Measurements from ENCODE around the gene INAFM2. TPM values are rescaled to one million over a fixed set of nuclear protein-coding genes. Genes with fewer than 3 reads are reported as not detected.

The INAFM2 gene
- total RNA-seq, 1 experiment from 2014 or later, result 8.8 TPM

DNA sequence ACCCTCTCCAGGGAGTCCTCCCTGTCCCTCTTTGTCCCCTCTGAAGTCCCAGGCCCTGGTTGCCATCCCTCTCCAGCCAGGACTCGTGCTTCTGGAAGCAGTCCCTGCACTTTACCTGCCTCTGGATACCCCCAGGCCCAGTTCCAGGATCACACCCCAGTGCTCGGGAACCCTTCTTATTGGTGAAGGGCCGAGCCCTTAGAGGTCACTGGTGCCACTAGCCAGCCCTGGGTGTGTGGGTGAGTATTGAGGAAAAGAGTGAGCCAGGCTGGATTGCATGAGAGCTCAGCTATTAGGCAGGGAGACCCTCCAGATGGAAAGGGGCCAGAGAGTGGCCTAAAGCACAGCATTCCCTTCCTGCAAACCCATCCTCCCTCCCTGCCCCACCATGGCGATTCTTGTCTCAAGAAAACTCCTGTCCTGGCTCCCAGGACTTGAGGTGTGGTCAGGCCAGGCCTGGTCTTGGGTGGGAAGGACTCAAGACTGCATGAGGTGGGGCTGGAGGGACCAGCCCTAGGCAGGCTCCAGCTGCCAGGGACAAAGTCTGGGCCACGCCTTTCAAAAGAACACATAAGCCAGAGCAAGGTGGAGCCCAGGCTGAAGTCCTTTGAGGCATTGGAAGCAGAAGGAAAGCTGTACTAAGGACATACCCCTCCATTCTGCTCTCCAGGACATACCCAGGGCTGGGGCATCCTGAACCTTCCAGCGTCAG is 22.5 kb downstream of the INAFM2 start:
- H3K27ac ChIP-seq (ENCODE audit: low read depth, low read length), result no peak overlapping the region
- TF ChIP-seq SIN3A (IDR thresholded peaks at IDR 0.05; ENCODE audit: low read depth), result no peak
- no peak for TF ChIP-seq CBX3 (IDR thresholded peaks at IDR 0.05; ENCODE audit: low read depth)
- no peak for TF ChIP-seq ZNF274 (IDR thresholded peaks at IDR 0.05; ENCODE audit: low read depth, low read length)
- no peak for TF ChIP-seq SRF (IDR thresholded peaks at IDR 0.05; ENCODE audit: low read depth)
- no peak for TF ChIP-seq POLR2AphosphoS5 (IDR thresholded peaks at IDR 0.05; ENCODE audit: low read depth, low read length)
- TF ChIP-seq, protein P1, sequence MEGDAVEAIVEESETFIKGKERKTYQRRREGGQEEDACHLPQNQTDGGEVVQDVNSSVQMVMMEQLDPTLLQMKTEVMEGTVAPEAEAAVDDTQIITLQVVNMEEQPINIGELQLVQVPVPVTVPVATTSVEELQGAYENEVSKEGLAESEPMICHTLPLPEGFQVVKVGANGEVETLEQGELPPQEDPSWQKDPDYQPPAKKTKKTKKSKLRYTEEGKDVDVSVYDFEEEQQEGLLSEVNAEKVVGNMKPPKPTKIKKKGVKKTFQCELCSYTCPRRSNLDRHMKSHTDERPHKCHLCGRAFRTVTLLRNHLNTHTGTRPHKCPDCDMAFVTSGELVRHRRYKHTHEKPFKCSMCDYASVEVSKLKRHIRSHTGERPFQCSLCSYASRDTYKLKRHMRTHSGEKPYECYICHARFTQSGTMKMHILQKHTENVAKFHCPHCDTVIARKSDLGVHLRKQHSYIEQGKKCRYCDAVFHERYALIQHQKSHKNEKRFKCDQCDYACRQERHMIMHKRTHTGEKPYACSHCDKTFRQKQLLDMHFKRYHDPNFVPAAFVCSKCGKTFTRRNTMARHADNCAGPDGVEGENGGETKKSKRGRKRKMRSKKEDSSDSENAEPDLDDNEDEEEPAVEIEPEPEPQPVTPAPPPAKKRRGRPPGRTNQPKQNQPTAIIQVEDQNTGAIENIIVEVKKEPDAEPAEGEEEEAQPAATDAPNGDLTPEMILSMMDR (IDR thresholded peaks at IDR 0.05 in 2 of 3, conservative IDR thresholded peaks at IDR 0.05 in 1 of 3; ENCODE audit: borderline replicate concordance in 1 of 3, insufficient read depth in 1 of 3, low read depth in 2 of 3, low read length in 2 of 3), result no peak
- TF ChIP-seq EZH2phosphoT487 (IDR thresholded peaks at IDR 0.05; ENCODE audit: borderline replicate concordance), result no peak
- no peak for TF ChIP-seq EGR1 (IDR thresholded peaks at IDR 0.05; ENCODE audit: low read depth)
- TF ChIP-seq ELF1 (IDR thresholded peaks at IDR 0.05; ENCODE audit: borderline replicate concordance, low read depth), result no peak
- TF ChIP-seq, protein P2, sequence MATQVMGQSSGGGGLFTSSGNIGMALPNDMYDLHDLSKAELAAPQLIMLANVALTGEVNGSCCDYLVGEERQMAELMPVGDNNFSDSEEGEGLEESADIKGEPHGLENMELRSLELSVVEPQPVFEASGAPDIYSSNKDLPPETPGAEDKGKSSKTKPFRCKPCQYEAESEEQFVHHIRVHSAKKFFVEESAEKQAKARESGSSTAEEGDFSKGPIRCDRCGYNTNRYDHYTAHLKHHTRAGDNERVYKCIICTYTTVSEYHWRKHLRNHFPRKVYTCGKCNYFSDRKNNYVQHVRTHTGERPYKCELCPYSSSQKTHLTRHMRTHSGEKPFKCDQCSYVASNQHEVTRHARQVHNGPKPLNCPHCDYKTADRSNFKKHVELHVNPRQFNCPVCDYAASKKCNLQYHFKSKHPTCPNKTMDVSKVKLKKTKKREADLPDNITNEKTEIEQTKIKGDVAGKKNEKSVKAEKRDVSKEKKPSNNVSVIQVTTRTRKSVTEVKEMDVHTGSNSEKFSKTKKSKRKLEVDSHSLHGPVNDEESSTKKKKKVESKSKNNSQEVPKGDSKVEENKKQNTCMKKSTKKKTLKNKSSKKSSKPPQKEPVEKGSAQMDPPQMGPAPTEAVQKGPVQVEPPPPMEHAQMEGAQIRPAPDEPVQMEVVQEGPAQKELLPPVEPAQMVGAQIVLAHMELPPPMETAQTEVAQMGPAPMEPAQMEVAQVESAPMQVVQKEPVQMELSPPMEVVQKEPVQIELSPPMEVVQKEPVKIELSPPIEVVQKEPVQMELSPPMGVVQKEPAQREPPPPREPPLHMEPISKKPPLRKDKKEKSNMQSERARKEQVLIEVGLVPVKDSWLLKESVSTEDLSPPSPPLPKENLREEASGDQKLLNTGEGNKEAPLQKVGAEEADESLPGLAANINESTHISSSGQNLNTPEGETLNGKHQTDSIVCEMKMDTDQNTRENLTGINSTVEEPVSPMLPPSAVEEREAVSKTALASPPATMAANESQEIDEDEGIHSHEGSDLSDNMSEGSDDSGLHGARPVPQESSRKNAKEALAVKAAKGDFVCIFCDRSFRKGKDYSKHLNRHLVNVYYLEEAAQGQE (IDR thresholded peaks at IDR 0.05; ENCODE audit: low read depth), result no peak
- H3K4me2 ChIP-seq (ENCODE audit: low read length), result no peak overlapping the region
- no peaks in the 10 kb centered on the region for H3K9me2 ChIP-seq (ENCODE audit: insufficient read depth)
- no peaks in the 10 kb centered on the region for H3K79me2 ChIP-seq (ENCODE audit: insufficient read depth, low read length)
- ChIA-PET POLR2A (no interaction called here), CTCF (no interaction called here), RAD21 (ENCODE audit: low non-redundant PET in 1 of 2, low total read pairs in 2 of 2, uncharacterized antibody in 2 of 2, unreplicated experiment in 2 of 2) (interaction anchor here in 1 of 2 experiments (0.6 kb wide), 1 partner anchor 33 kb away, joined by 4 read pairs; no protein-coding TSS in a partner anchor)
- no peaks in the 10 kb centered on the region for H4K20me1 ChIP-seq (ENCODE audit: insufficient read depth)
- H3K9me3 ChIP-seq (ENCODE audit: control insufficient read depth in 1 of 2, insufficient read depth in 1 of 2, low read depth in 1 of 2, low read length in 2 of 2), result no peaks in the 10 kb centered on the region
- no peaks in the 10 kb centered on the region for H3K36me3 ChIP-seq (ENCODE audit: control insufficient read depth in 1 of 2, insufficient read depth in 2 of 2, low read length in 2 of 2)
- H3K9ac ChIP-seq (ENCODE audit: low read length), result no peak overlapping the region
- H2AFZ ChIP-seq (ENCODE audit: low read depth, low read length, poor library complexity, severe bottlenecking), result no peak overlapping the region
- no TSS peak for BruUV-seq (replicated peaks)
- DNase-seq (ENCODE audit: low read depth, low spot score), result no peak
- no peak for ATAC-seq
- intact Hi-C loops (cut with micrococcal nuclease), result loop anchor here (10.0 kb wide), 1 partner anchor 159 kb away; no protein-coding TSS in a partner anchor
- peaks cover 10 to 58% of the 10 kb centered on the region in 2 experiments for H3K4me1 ChIP-seq (ENCODE audit: control insufficient read depth in 1 of 2, insufficient read depth in 2 of 2, low read length in 2 of 2)
- no peaks in the 10 kb centered on the region for H3K27me3 ChIP-seq (ENCODE audit: insufficient read depth, low read length)
- H3K4me3 ChIP-seq (replicated peaks in 1 of 2; ENCODE audit: low read depth in 1 of 2, low read length in 2 of 2), result no peak overlapping the region

All from HCT116 (cell line).